K562 (cell line): ENCODE data around the gene APP.

Experiments used
- CTCF ChIP-seq, 3 experiments: IDR thresholded peaks in 2 of 3; conservative IDR thresholded peaks in 1 of 3; 2 replicates each; pipeline ENCODE4 v1.5.1; 2011 to 2012; ENCODE audit warnings: low read length in 3 of 3, mild to moderate bottlenecking in 3 of 3, control low read depth in 2 of 3, improper control_type of control experiment in 1 of 3, inconsistent platforms in 1 of 3, low read depth in 1 of 3, mixed read lengths in 1 of 3, moderate library complexity in 1 of 3; ENCODE audit not compliant: insufficient read depth in 2 of 3
- EWSR1 ChIP-seq: fragments of 450-650 bp; IDR thresholded peaks from 2 replicates; pipeline ENCODE4 v1.6.1; 2018; ENCODE audit warnings: borderline replicate concordance, mild to moderate bottlenecking, low read depth, moderate library complexity; ENCODE audit not compliant: partially characterized antibody
- HOMEZ ChIP-seq: fragments of 250-450 bp; sonication (Bioruptor Pico); IDR thresholded peaks from 2 replicates; pipeline ENCODE4 v1.4.0; 2020; ENCODE audit warnings: mild to moderate bottlenecking, moderate library complexity
- IRF2 ChIP-seq: sonication (generic); formaldehyde crosslinking; IDR thresholded peaks from 2 replicates; pipeline ENCODE4 v1.8.1; 2022; ENCODE audit warnings: mild to moderate bottlenecking, missing genetic modification reagents
- NCOA6 ChIP-seq: fragments of 450-650 bp; IDR thresholded peaks from 2 replicates; pipeline ENCODE4 v1.6.1; 2017; ENCODE audit warnings: mild to moderate bottlenecking
- RFX7 ChIP-seq: fragments of 250-450 bp; sonication (Bioruptor Pico); IDR thresholded peaks from 2 replicates; pipeline ENCODE4 v1.5.1; 2021; ENCODE audit warnings: mild to moderate bottlenecking
- TCF3 ChIP-seq: sonication (generic); formaldehyde crosslinking; IDR thresholded peaks from 2 replicates; pipeline ENCODE4 v1.4.0; 2020; ENCODE audit warnings: mild to moderate bottlenecking, missing genetic modification reagents
- TF ChIP-seq, protein P1 (sequence below): fragments of 450-650 bp; formaldehyde crosslinking; IDR thresholded peaks from 2 replicates; pipeline ENCODE4 v1.4.0; 2022; ENCODE audit warnings: missing genetic modification characterization

DNA sequence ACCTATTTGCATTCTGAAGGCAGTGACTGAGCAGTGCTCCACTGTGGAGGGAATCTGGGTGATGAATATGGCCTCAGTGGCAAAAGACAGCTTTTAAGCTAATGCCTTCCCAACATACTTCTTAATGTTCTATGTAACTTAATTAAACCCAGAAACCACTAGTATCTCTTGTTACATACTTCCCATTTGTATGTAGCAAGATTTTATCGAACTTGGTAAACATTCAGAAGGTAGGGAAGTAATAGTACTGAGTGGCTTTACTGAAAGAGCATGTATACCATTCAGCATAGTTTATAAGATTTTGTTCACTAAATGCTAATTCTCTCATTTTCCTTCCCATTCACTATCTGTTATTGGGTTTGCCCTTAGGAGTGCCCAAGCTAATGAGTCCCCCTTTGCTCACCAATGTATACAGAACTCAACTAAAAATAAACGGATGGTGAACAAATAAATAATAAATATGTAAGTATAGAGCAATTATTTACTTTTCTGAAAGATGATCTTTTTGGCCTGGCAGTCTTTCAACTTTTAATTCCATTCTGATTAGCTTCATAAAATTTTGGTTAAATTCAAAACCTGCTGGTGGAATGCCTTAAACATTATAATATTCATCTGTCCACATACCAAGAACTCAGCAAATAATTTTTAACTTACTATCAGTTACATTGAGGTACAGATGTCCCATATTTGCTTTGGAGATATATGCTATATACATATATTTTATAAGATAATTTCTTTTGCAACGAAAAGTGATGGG lies 204.4 kb downstream of the APP start:
- TF ChIP-seq, protein P1, sequence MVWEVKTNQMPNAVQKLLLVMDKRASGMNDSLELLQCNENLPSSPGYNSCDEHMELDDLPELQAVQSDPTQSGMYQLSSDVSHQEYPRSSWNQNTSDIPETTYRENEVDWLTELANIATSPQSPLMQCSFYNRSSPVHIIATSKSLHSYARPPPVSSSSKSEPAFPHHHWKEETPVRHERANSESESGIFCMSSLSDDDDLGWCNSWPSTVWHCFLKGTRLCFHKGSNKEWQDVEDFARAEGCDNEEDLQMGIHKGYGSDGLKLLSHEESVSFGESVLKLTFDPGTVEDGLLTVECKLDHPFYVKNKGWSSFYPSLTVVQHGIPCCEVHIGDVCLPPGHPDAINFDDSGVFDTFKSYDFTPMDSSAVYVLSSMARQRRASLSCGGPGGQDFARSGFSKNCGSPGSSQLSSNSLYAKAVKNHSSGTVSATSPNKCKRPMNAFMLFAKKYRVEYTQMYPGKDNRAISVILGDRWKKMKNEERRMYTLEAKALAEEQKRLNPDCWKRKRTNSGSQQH (CRISPR knock-in tag), result no peak
- no peak for TF ChIP-seq TCF3 (CRISPR knock-in tag)
- TF ChIP-seq NCOA6, result no peak
- no peak for TF ChIP-seq IRF2
- TF ChIP-seq EWSR1, result no peak
- no peak for TF ChIP-seq RFX7
- no peak for TF ChIP-seq HOMEZ (CRISPR knock-in tag)
- no peak for TF ChIP-seq CTCF (IDR thresholded peaks at IDR 0.05 in 2 of 3, conservative IDR thresholded peaks at IDR 0.05 in 1 of 3; ENCODE audit: insufficient read depth in 2 of 3, low read depth in 1 of 3, low read length in 3 of 3)
